ENCODE results near the gene OGFR. TPM values are rescaled to one million over a fixed set of nuclear protein-coding genes. Genes with fewer than 3 reads are reported as not detected.

OGFR gene
- total RNA-seq, 1 experiment from 2014 or later = 73.6 TPM

DNA sequence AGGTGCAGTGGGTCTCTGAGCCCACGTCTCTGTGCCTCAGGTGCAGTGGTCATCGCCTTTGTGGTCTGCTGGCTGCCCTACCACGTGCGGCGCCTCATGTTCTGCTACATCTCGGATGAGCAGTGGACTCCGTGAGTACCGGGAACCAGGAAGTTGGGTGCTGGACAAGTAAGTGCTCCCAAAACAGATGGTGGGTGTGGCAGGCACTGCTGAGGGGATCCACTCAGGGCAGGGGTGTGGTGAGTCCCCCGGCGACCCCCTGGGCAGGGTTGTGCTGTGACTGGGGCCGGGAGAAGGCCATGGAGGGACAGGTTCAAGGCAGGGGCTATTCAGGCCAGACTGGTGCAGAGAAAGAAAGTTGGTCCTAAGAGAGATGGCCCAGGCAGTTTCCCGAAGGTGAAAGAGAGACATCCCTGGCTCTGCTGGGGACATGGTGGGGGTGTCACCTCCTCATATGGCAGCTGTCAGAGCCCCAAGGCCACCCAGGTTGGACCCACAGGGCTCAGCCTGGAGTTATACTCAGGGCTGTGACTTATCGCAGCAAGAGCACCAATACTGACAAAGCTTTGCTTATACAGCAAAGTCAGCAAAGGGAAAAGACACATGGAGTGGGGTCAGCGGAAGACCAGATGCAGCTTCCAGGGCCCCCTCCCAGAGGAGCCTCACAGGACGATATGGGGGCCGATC is 46.3 kb upstream of the OGFR start:
- no peak for DNase-seq (ENCODE audit: low read depth, low spot score)
- ChIA-PET POLR2A (interaction anchor here (1.2 kb wide), 1 partner anchor 18 kb away, joined by 3 read pairs; no protein-coding TSS in a partner anchor), CTCF (no interaction called here), RAD21 (ENCODE audit: low non-redundant PET in 1 of 2, low total read pairs in 2 of 2, uncharacterized antibody in 2 of 2, unreplicated experiment in 2 of 2) (no interaction called here)
- Histone ChIP-seq H3K36me3 (ENCODE audit: control insufficient read depth in 1 of 2, insufficient read depth in 2 of 2, low read length in 2 of 2) (peaks cover 21 to 48% of the 10 kb centered on the region in 2 experiments; a peak in 3 of 4 replicates), H3K4me2 (ENCODE audit: low read length) (no peak overlapping the region), H3K4me3 (replicated peaks in 1 of 2; ENCODE audit: low read depth in 1 of 2, low read length in 2 of 2) (no peak overlapping the region), H4K20me1 (ENCODE audit: insufficient read depth) (peaks cover 13% of the 10 kb centered on the region; the same call in 1 of the 2 replicates), H2AFZ (ENCODE audit: low read depth, low read length, poor library complexity, severe bottlenecking) (no peak overlapping the region), H3K27ac (ENCODE audit: low read depth, low read length) (peak overlapping the region; percentile 39; the same call in 1 of the 2 replicates), H3K79me2 (ENCODE audit: insufficient read depth, low read length) (peaks cover 26% of the 10 kb centered on the region), H3K9me2 (ENCODE audit: insufficient read depth) (no peaks in the 10 kb centered on the region), H3K9me3 (ENCODE audit: control insufficient read depth in 1 of 2, insufficient read depth in 1 of 2, low read depth in 1 of 2, low read length in 2 of 2) (no peaks in the 10 kb centered on the region), H3K9ac (ENCODE audit: low read length) (no peak overlapping the region), H3K4me1 (ENCODE audit: control insufficient read depth in 1 of 2, insufficient read depth in 2 of 2, low read length in 2 of 2) (peaks cover 0 to 36% of the 10 kb centered on the region in 2 experiments; a peak in 2 of 4 replicates), H3K27me3 (ENCODE audit: insufficient read depth, low read length) (no peaks in the 10 kb centered on the region)
- TF ChIP-seq EGR1 (IDR thresholded peaks at IDR 0.05; ENCODE audit: low read depth) (no peak), POLR2AphosphoS5 (IDR thresholded peaks at IDR 0.05; ENCODE audit: low read depth, low read length) (peak; percentile 48; the same call in 1 of the 2 replicates), RAD21 (IDR thresholded peaks at IDR 0.05; ENCODE audit: low read depth) (0 out of 2 replicates have a peak, but pooled peaks have one; percentile 3)
- ATAC-seq = no peak
- intact Hi-C loops (cut with micrococcal nuclease) = no loop called here
- BruUV-seq (replicated peaks) = no TSS peak

DNA sequence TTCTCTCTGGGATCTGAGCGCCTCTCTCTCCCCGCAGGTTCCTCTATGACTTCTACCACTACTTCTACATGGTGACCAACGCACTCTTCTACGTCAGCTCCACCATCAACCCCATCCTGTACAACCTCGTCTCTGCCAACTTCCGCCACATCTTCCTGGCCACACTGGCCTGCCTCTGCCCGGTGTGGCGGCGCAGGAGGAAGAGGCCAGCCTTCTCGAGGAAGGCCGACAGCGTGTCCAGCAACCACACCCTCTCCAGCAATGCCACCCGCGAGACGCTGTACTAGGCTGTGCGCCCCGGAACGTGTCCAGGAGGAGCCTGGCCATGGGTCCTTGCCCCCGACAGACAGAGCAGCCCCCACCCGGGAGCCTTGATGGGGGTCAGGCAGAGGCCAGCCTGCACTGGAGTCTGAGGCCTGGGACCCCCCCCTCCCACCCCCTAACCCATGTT is 44.6 kb upstream of the OGFR start:
- CTCF ChIA-PET = no interaction called here
- Histone ChIP-seq H3K4me1 (ENCODE audit: control insufficient read depth in 1 of 2, insufficient read depth in 2 of 2, low read length in 2 of 2) (peaks cover 0 to 36% of the 10 kb centered on the region in 2 experiments; a peak in 2 of 4 replicates), H2AFZ (ENCODE audit: low read depth, low read length, poor library complexity, severe bottlenecking) (no peak overlapping the region), H3K9me3 (ENCODE audit: control insufficient read depth in 1 of 2, insufficient read depth in 1 of 2, low read depth in 1 of 2, low read length in 2 of 2) (no peaks in the 10 kb centered on the region), H3K27ac (ENCODE audit: low read depth, low read length) (no peak overlapping the region; the same call in 1 of the 2 replicates), H3K27me3 (ENCODE audit: insufficient read depth, low read length) (no peaks in the 10 kb centered on the region), H3K9ac (ENCODE audit: low read length) (no peak overlapping the region), H3K4me3 (replicated peaks in 1 of 2; ENCODE audit: low read depth in 1 of 2, low read length in 2 of 2) (no peak overlapping the region), H3K9me2 (ENCODE audit: insufficient read depth) (no peaks in the 10 kb centered on the region), H3K4me2 (ENCODE audit: low read length) (no peak overlapping the region), H3K79me2 (ENCODE audit: insufficient read depth, low read length) (peaks cover 20% of the 10 kb centered on the region), H3K36me3 (ENCODE audit: control insufficient read depth in 1 of 2, insufficient read depth in 2 of 2, low read length in 2 of 2) (peaks cover 20 to 44% of the 10 kb centered on the region in 2 experiments; a peak in 3 of 4 replicates), H4K20me1 (ENCODE audit: insufficient read depth) (peaks cover 13% of the 10 kb centered on the region; the same call in 1 of the 2 replicates)
- RAD21 ChIA-PET (ENCODE audit: low non-redundant PET in 1 of 2, low total read pairs in 2 of 2, uncharacterized antibody in 2 of 2, unreplicated experiment in 2 of 2) = no interaction called here
- BruUV-seq (replicated peaks) = no TSS peak
- ATAC-seq (no peak), DNase-seq (ENCODE audit: low read depth, low spot score) (no peak)
- POLR2A ChIA-PET = no interaction called here
- intact Hi-C loops (cut with micrococcal nuclease) = no loop called here
- TF ChIP-seq CBX3 (IDR thresholded peaks at IDR 0.05; ENCODE audit: low read depth) = no peak

All from HCT116 (cell line).